ENCODE measurements around the gene NFATC4.

NFATC4 gene

DNA sequence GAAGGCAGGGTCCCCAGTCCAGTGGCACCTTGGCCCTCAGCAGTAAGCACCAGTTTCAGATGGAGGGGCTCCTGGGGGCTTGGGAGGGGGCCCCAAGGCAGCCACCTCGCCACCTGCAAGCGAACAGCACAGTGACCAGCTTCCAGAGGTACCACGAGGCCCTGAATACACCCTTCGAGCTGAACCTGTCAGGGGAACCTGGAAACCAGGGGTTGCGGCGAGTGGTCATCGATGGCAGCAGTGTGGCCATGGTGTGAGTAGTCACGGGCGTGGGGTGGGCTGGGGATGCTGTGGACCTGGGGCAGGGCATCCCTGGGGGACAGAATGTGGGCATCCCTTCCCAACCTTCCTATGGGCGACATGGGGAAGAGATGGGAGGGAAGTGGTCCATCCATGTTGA, 42.0 kb downstream of the NFATC4 start:
- peak; percentile 41 for DNase-seq (ENCODE audit: low spot score)

DNA sequence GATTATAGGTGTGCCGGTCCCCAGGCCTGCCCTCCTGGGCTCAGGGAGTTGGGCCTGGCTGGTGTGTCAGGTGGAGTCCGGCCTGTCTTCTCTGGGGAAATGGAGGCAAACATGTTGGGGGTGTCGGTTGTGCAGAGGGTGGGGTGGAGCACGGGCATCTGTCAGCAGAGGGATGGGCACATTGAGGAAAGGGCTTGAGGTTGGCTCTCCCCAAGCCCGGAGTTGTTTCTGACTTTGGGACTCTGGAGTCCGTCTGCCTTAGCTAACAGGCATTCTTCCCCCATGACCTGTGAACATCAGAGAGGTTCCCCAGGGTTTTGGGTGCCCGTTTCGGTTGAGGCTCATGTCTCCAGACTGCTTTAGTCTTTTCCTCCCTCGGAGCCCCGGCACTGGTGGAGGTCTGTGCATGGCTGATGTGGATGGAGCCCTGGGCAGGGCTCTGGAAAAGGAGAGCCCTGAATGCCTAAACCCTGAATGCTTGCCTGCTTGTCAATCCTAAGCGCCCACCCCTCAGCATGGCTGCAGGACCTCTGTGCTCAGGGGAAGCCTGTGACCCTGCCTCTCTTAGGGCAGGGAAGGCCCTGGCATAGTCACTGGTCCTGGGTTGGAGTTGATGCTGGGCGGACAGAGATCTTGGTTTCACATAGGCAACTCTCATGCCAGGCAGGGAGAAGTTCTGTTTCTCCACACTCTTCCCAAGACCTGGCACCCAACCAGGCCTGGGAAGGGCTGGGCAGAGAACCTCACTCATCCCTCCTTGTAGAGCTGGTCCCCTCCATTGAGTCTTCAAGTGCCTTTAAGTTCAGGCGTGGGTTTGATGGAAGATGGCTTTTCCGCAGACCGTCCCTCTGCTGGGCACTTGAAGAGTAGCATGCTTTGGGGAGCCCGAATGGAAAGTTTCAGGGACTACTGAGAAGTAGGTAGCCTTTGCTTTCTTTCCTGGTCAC, 43.7 kb downstream of the NFATC4 start:
- peak; percentile 61 for DNase-seq (ENCODE audit: low spot score)

DNA sequence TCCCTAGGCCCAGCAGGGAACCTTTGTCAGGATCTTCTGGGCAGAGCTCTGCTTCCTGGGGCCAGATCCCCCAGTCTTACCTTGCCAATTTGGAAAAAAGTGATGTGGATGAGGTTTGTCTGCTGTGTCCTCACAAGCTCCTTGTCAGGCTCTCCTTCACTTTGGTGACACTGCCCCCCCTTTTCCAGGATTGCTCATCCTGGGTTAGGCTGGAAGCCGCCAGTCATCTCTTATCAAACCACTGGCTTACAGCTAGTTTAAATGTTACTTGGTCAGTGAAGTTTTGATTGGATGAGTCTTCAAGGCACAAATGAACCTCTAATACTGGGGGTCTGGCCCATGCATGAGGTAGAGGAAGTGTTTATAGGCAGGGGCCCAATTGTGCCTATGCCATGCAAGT, 46.1 kb downstream of the NFATC4 start:
- peak; percentile 30 for DNase-seq (ENCODE audit: low spot score)

DNA sequence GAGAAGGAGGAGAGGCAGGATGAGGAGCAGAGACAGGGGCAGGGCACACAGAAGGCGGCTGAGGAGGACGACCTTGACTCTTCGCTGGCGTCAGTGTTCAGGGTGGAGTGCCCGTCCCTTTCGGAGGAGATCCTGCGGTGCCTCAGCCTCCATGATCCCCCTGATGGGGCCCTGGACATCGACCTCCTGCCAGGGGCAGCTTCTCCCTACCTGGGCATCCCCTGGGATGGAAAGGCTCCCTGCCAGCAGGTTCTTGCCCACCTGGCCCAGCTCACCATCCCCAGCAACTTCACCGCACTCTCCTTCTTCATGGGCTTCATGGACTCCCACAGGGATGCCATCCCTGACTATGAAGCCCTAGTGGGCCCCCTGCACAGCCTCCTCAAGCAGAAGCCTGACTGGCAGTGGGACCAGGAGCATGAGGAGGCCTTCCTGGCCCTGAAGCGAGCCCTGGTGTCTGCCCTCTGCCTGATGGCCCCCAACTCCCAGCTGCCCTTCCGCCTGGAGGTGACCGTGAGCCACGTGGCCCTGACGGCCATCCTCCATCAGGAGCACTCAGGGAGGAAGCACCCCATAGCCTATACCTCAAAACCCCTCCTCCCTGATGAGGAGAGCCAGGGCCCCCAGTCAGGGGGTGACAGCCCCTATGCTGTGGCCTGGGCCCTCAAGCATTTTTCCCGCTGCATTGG, 46.9 kb downstream of the NFATC4 start:
- DNase-seq (ENCODE audit: low spot score) = peak; percentile 53

DNA sequence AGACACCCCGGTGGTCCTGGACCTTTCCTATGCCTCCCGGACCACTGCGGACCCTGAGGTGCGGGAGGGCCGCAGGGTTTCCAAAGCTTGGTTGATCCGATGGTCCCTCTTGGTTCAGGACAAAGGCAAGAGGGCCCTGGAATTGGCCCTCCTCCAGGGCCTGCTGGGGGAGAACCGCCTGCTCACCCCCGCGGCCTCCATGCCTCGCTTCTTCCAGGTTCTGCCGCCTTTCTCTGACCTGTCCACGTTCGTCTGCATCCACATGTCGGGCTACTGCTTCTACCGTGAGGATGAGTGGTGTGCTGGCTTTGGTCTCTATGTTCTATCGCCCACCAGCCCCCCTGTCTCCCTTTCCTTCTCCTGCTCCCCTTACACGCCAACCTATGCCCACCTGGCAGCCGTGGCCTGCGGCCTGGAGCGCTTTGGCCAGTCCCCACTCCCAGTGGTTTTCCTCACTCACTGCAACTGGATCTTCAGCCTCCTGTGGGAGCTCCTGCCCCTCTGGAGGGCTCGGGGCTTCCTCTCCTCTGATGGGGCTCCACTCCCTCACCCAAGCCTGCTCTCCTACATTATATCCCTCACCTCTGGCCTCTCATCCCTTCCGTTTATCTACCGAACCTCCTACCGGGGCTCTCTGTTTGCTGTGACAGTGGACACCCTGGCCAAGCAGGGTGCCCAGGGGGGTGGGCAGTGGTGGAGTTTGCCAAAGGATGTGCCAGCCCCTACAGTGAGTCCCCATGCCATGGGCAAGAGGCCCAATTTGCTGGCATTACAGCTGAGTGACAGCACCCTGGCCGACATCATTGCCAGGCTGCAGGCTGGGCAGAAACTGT, 47.7 kb downstream of the NFATC4 start:
- peak; percentile 61 for DNase-seq (ENCODE audit: low spot score)

DNA sequence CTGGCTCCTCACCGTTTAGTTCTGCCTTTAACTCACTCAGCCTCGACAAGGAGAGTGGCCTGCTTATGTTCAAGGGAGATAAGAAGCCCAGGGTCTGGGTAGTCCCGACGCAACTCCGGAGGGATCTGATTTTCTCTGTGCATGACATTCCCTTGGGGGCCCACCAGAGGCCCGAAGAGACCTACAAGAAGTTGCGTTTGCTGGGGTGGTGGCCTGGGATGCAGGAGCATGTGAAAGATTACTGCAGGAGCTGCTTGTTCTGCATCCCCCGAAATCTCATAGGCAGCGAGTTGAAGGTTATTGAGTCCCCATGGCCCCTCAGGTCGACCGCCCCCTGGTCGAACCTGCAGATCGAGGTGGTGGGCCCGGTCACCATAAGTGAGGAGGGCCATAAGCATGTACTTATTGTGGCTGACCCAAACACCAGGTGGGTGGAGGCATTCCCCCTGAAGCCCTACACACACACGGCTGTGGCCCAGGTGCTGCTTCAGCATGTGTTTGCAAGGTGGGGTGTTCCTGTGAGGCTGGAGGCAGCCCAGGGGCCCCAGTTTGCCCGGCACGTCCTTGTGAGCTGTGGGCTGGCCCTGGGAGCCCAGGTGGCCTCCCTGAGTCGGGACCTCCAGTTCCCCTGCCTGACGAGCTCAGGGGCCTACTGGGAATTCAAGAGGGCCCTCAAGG, 48.4 kb downstream of the NFATC4 start:
- peak; percentile 61 for DNase-seq (ENCODE audit: low spot score)

DNA sequence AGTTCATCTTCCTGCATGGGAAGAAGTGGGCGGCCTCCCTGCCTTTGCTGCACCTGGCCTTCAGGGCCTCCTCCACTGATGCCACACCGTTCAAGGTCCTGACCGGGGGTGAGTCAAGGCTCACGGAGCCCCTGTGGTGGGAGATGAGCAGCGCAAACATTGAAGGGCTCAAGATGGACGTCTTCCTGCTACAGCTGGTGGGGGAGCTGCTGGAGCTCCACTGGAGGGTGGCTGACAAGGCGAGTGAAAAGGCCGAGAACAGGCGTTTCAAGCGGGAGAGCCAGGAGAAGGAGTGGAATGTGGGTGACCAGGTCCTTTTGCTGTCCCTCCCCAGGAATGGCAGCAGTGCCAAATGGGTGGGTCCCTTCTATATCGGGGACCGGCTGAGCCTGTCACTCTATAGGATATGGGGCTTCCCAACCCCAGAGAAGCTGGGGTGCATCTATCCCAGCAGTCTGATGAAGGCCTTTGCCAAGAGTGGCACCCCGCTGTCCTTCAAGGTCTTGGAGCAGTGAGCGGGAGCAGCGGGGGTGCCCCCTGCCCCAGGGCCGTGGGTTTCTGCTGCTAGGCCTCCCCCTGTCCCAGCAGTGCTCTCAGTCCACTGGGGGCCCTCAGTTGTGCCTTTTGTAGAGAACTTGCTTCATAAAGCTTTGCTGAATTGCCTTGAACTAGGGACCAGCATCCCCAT, 49.1 kb downstream of the NFATC4 start:
- DNase-seq (ENCODE audit: low spot score) = peak; percentile 47

DNA sequence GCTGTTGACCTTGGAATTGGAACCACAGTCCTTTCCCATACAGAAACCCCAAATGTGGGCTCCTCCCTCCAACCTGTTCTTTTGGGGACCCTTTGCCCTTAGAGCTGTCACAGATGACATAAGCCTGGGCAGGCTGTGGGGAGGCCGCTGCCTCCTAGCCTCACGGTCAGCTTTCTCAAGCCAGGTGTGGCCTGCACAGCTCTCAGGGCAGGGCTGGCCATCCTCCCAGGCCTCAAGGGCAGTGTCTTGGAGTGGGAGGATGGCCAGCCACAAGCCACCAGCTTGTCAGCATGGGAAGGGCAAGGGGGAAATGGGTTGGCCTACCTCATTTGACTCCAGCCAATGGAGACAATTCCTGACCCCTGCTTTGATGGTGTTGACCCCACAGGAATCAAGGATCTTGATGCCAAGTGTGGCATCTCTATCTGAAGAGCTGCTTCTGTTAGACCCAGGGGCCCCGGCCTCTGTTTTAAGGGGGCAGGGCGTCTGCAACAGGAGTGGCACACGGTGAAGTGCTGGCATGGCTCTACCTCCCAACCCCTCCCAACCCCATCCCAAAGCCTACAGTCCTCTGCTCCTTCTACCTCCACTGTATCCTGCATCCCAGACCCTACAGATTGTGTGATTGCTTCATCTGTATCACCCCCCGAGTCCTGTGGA, 50.0 kb downstream of the NFATC4 start:
- peak; percentile 64 for DNase-seq (ENCODE audit: low spot score)

DNA sequence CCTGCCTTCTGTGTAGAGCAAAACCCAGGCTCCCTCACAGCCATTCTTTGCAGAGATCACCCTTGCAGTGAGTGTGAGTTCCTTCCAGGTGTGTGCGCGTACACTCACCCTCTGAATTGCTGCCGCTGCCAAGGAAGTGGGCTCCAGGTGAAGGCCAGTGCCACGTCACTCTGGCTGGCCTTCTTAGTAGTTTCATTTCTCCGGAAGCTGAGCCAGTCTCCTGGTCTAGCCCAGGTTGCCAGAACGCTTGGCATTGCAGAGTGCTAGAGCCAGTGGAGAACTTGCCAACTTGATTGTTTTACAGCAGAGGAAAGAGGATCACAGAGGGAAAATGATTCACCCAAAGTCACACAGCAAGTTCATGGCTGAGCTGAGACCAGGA, 50.5 kb downstream of the NFATC4 start:
- no peak for DNase-seq (ENCODE audit: low spot score)

DNA sequence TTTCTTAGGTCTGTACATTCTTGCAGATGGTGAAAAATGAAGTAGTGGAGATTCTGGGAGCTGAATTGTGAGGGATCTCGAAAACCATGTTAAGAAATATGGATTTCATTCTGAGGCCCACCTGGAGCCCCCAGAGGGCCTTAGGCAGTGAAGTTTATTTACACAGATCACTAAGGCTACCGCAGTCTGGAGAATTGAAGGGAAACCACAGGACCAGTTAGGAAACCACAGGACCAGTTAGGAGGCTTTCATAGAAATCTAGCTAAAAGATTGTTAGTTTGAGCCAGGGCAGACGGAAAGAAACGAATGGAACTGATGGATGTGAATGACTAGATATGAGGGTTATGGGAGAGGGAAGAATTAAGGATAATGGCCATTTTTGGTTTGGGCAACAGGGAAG, 54.3 kb downstream of the NFATC4 start:
- no peak for DNase-seq (ENCODE audit: low spot score)

DNA sequence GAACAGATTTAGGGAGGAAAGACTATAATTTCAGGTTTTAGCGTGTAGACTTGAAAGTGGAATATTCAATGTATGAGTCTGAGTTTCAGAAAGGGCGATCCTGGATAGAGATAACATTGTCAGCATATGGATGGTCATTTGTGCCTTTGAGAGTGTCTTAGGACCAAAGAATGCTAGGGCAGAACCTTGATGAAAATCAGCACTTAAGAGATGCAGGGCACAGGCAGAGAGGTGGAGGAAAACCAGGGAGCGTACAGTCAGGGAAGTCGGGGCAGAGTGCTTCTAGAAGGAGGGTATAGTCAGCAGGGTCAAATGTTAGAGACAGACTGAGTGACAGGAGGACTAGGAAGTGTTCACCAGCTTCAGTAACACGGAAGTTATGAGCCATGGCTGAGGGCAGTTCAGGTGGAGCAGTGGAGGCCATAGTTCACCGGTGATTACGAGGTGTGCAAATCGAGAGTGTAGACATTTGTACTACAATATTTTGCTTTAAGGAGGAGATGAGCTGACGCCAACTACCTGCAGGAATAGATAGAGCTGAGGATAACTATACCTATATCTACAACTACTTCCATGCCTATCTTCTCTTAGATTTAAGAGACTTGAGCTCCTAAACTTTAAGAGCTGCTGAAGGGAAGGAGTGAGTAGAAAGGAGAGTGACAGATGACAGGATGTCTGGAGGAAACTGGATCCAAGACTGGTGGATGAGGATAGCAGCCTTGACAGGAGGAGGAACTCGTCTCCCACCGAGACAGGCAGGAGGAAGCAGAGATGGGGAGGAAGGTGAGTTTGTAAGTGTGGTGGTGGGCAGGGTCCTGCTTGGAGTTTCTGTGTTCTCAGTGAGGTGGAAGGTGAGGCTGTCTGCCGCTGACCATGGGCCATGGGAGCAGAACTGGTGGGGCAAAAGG, 55.0 kb downstream of the NFATC4 start:
- DNase-seq (ENCODE audit: low spot score) = peak; percentile 50

DNA sequence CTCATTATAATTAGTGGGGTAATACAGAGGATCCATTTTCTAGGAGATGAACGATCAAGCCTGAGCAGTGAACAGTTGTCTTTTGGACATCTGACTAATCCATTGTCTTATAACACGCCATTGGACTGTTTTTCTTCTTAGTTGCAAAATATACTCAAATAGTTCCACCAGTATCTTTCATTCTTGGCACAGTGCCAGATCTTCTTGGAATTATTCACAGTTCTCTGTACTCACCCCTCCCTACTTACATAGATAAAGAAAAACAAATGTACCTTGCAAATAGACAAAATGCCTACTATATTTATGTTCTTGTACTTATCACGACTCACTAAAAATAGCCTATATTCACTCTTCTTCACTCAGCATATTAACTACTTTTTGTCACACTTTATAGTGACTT, 57.7 kb downstream of the NFATC4 start:
- no peak for DNase-seq (ENCODE audit: low spot score)

DNA sequence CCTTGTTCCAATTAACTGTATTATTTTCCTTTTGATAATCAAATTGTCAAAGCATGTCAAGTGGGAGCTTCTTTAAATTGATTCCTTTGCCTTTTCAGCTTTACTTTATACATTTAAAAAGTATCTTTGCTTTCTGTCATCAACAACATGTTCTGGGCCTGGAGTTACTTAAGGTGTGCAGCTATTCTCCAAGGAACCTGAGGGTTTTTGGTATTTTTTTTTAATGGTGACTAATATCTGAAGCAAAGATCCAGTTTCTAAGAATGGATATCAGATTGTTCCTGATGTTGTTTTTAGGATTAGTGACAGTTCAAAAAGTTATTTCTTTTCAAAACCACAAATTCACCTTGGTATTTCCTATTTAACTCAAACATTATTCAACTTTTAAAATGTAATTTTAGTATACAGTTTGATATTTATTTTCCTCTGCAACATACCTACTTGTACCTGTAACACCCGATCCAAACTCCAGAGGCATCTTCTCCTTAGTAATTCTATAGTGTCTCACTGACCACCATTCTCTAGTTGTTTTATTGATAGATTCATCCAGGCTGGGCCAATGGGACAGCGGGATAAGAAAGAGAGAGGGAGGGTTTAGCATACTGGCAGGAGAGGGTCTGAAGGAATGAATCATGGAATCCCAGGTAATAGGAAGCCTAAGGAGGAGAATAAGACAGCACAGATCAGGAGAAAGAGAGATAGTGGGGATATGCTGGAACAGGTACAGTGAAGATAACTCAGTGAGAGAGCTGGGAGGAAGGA, 58.3 kb downstream of the NFATC4 start:
- peak; percentile 37 for DNase-seq (ENCODE audit: low spot score)

DNA sequence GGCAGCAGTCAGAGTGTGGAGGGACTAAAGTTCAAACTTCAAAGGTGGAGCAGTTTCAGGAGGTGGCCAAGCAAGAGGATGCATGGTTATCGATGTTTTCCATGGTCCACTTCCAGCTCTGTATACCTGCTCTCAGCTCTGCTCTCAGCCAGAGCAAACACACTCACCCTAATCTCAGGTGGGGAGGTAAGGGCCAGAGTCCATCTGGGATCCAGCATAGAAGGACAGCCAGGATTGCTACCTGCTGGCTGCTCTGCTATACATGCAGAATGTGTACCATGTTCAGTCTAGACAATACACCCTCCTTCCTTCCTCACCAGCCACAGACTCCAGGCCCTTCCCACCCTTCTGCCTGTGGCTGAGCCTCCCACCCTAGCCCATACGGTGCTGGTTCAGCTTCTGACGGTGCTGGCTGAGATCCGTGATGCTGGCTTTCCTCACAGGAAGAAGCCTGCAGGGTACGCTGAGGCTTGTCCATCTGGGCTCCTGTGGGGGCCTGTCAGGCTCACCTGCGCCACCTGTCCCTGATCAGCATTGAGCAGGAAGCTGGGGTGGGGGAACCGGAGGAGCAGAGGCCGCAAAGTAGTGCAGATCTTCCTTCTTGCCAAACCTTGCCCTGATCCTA, 59.0 kb downstream of the NFATC4 start:
- DNase-seq (ENCODE audit: low spot score) = peak; percentile 44

DNA sequence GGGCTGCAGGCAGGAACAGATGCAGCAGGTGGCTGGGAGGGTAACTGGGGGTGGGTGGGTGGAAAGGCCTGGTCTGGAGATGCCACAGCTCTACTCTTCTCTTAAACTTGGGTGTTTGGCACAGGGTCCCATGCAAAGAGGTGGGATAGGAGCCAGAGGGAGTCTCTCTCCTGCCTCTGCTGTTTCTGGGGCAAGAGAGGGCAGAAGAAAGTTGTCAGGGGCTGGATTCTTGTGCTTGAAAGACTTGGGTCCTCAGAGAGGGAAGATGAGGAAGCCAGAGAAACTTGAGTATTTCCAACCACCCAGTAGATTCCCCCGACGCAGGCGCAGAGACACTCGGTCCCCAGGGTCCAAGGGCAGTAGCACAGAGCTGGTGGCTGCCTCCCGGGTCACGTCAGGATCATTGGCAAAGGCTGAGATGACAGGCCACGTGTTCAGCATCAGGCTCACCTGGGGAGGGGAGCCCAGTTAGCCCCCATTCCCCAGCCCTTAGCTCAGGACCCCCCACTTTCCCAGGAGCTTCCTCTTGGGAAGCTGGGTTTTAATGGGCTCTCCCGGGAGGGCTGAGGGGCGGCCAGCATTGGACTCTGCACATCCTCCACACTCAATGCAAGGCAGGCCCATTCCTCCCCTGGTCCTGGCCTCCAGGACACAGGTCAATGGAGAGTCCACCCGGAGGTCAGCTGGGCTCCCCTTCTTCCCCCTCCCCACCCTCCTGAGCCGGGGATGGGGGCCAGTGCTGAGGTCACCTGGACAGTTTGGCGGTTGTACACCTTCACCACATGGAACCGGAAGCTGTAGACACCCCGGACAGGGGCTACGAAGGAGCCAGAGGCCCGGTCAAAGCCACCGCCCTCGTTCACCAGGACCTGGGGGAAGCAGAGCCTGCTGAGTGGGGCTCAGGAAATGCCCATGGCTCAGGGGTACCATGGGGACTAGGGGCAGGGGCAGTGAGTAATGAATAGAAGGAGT, 59.8 kb downstream of the NFATC4 start:
- peak; percentile 47 for DNase-seq (ENCODE audit: low spot score)

DNA sequence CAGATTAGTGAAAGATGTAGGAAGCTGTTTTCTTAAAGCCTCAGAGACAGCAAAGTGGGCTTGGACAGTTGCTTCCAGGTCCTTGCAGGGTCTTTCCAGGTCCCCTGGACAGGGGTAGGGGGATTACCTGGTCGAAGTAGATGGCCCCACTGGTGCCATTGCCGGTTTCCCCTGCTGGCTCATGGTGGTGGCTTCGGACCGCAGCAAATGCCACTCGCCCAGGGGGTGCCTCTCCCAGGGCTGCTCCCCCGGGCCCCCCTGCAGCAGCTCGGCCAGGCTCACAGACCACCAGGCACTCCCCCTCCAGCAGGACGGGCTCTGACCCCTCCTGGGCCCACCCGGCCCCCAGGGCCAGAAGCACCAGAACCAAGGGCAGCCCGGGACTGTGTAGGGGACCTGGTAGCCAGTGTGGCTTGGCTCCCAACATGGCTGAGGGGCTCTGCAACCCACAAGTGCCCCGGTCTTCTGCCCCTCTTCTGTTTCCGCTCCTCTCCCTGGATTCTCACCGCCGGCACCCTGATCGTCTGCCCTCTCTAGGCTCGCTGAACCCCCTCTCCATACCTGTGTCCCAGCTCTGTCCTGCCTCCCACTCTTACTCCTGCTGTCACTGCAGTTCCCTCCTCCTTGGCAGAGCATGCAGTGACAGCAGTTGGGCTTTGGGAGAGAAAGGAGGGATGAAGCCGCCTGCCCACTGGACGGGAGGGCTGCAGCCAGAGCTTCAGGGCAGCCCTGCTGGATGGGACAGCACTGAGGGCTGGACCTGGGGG, 60.8 kb downstream of the NFATC4 start:
- peak; percentile 62 for DNase-seq (ENCODE audit: low spot score)

Measured in left forelimb (tissue), 1 donor.